Measurements from ENCODE around the gene PRTFDC1. TPM values are rescaled to one million over a fixed set of nuclear protein-coding genes. Genes with fewer than 3 reads are reported as not detected.

The PRTFDC1 gene
- total and polyA plus RNA-seq, 2 donors (not counting 3 experiments of a cell fraction or from before 2014, with no cell fraction given): 22.0 to 27.0 TPM

GRCh38 chr10:24885551-24886289 is 66.7 kb downstream of the PRTFDC1 start:
- no peak for DNase-seq (ENCODE audit: low read depth, low spot score)
- Histone ChIP-seq H3K4me1 (ENCODE audit: control insufficient read depth, extremely low read depth, insufficient read depth, low read length) (peaks cover 18% of the 10 kb centered on the region), H3K79me2 (ENCODE audit: control insufficient read depth, insufficient read depth, low read length) (no peaks in the 10 kb centered on the region), H4K20me1 (replicated peaks; ENCODE audit: control insufficient read depth, extremely low read depth, insufficient read depth, low read length) (no peaks in the 10 kb centered on the region), H3K27me3 (ENCODE audit: control insufficient read depth in 2 of 2, insufficient read depth in 2 of 2, low read length in 2 of 2) (no peaks in the 10 kb centered on the region), H3K4me2 (ENCODE audit: insufficient read depth, low read length) (no peak overlapping the region), H3K4me3 (replicated peaks in 1 of 3; ENCODE audit: insufficient read depth in 1 of 3, low read depth in 1 of 3, low read length in 3 of 3) (no peak overlapping the region), H3K9ac (replicated peaks; ENCODE audit: extremely low read depth, insufficient read depth, low read length) (no peak overlapping the region), H3K36me3 (ENCODE audit: control insufficient read depth in 2 of 2, extremely low read depth in 1 of 2, insufficient read depth in 2 of 2, low read length in 2 of 2) (no peaks in the 10 kb centered on the region), H3K9me1 (replicated peaks; ENCODE audit: control insufficient read depth, extremely low read depth, insufficient read depth, low read length) (no peaks in the 10 kb centered on the region), H3K27ac (ENCODE audit: insufficient read depth, low read depth, low read length) (no peak overlapping the region), H3K9me3 (replicated peaks; ENCODE audit: control insufficient read depth, insufficient read depth, low read length) (no peaks in the 10 kb centered on the region), H2AFZ (ENCODE audit: low read depth, low read length) (no peak overlapping the region)
- no TSS peak for BruUV-seq (replicated peaks)
- TF ChIP-seq MYC (IDR thresholded peaks at IDR 0.05; ENCODE audit: low read depth, low read length) (no peak), POLR2A (IDR thresholded peaks at IDR 0.05; ENCODE audit: low read depth, low read length) (no peak), EZH2 (IDR thresholded peaks at IDR 0.05; ENCODE audit: borderline replicate concordance, low read depth, low read length, severe bottlenecking) (no peak), POLR2AphosphoS5 (IDR thresholded peaks at IDR 0.05; ENCODE audit: insufficient read depth, low read depth, low read length) (no peak), GATA2 (IDR thresholded peaks at IDR 0.05; ENCODE audit: insufficient read depth, insufficient read length, low read depth, low read length) (no peak), FOS (IDR thresholded peaks at IDR 0.05; ENCODE audit: borderline replicate concordance, insufficient read depth, low read length) (no peak), JUN (IDR thresholded peaks at IDR 0.05; ENCODE audit: borderline replicate concordance, insufficient read depth, insufficient read length, low read depth) (no peak)
- TF ChIP-seq, protein P1, sequence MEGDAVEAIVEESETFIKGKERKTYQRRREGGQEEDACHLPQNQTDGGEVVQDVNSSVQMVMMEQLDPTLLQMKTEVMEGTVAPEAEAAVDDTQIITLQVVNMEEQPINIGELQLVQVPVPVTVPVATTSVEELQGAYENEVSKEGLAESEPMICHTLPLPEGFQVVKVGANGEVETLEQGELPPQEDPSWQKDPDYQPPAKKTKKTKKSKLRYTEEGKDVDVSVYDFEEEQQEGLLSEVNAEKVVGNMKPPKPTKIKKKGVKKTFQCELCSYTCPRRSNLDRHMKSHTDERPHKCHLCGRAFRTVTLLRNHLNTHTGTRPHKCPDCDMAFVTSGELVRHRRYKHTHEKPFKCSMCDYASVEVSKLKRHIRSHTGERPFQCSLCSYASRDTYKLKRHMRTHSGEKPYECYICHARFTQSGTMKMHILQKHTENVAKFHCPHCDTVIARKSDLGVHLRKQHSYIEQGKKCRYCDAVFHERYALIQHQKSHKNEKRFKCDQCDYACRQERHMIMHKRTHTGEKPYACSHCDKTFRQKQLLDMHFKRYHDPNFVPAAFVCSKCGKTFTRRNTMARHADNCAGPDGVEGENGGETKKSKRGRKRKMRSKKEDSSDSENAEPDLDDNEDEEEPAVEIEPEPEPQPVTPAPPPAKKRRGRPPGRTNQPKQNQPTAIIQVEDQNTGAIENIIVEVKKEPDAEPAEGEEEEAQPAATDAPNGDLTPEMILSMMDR (IDR thresholded peaks at IDR 0.05; ENCODE audit: extremely low read depth in 1 of 2, insufficient read depth in 1 of 2, low read depth in 1 of 2, low read length in 2 of 2): no peak
- TF ChIP-seq, protein P2, sequence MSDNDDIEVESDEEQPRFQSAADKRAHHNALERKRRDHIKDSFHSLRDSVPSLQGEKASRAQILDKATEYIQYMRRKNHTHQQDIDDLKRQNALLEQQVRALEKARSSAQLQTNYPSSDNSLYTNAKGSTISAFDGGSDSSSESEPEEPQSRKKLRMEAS (IDR thresholded peaks at IDR 0.05; ENCODE audit: insufficient read depth, insufficient read length): no peak
- intact Hi-C loops (cut with micrococcal nuclease) (no loop called here), dilution Hi-C loops (cut with MboI; ENCODE audit: extremely low pct_ligation_motif_present, low sequenced_read_pairs) (no loop called here)
- POLR2A ChIA-PET: no interaction called here
- CTCF ChIA-PET: interaction anchor here (0.9 to 1.4 kb wide), 2 partner anchors 17 to 195 kb away, joined by 3 to 4 read pairs; no protein-coding TSS in a partner anchor
- FAIRE-seq: no peak

All from endothelial cell of umbilical vein (primary cell).